HG02623 (cell line): ENCODE results near the gene HOXC6.
"Not testable (repeated sequence)": the region's sequence is repeated elsewhere in the genome, so short reads cannot be mapped to it uniquely, and the experiment has no call there.

Experiments used
- ATAC-seq: cut with Tn5 transposase; IDR thresholded peaks from one replicate; pipeline ENCODE4 v1.9.1; 2021; ENCODE audit warnings: moderate library complexity; ENCODE audit not compliant: unreplicated experiment

Gene HOXC6

DNA sequence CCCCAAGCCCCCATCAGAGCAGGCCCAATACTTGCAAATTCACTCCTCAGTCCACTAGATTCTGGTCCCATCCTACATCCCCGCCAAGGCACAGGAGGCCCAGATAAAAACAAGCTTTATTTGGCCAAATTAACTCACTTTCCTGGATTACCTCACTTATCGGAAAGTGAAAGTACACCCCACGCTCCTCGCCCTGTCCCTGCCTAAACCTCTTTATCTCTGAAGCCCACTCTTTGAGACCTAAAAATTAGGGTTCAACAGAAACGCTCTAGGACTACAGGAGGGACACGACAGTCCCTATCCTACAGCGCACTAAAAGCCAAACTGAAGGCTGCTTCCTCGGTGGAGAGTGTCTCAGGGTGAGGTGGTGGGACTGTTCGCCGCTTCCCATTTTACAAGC lies 49.6 kb downstream of the HOXC6 start:
- ATAC-seq: not testable (repeated sequence)

DNA sequence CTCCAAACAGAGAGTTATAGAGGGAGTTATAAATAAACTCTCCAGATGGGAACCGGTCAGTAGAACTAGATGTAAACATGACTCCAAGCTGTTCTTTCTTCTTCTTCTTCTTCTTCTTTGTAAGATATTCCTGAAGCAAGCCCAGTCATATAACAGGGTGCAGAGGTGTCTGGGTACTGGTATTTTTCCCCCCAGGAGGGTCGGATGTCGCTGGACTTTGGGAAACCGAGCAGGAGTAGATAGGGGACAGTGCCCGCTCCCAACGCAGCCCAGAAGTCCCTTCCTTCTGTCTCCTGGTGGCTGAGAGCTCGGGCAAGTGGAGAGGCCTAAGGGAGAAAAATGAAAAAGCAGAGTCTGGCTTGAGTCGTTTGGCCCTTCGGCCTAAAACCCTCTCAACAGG lies 50.9 kb downstream of the HOXC6 start:
- ATAC-seq: not testable (repeated sequence)
